ENCODE data around the gene PHEX. TPM values are rescaled to one million over a fixed set of nuclear protein-coding genes. Genes with fewer than 3 reads are reported as not detected.

PHEX gene
- total RNA-seq, 1 experiment from 2014 or later: 1.1 TPM

GRCh38 chrX:22060415-22061280, 28.5 kb downstream of the PHEX start:
- Histone ChIP-seq H3K4me3 (no peak overlapping the region), H3K36me3 (no peaks in the 10 kb centered on the region), H3K9me3 (replicated peaks) (no peaks in the 10 kb centered on the region), H3K4me1 (peaks cover 9% of the 10 kb centered on the region; the same call in 1 of the 2 replicates), H3K27me3 (no peaks in the 10 kb centered on the region), H3K27ac (no peak overlapping the region)
- no peak for DNase-seq

DNA sequence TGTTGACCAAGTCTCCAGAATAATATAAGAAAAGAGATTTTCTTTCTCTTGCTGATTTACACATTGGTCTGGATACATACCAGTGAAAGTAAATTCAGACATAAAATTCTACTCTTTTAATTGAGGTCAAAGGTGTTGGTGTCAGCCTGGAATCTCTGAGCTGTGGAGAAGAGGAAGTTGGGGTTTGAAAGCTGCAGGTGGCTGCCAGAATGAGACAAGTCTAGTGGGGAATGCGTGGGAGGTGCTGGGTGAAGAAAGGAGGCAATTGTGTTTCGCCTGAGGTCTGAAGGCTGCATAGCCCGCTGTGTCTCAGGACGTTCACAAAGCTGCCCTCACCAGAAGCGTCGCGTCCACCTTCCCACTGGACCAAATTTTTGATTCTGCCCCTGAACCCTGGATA, 31.2 kb downstream of the PHEX start:
- H3K27ac ChIP-seq: no peak overlapping the region
- no peaks in the 10 kb centered on the region for H3K9me3 ChIP-seq (replicated peaks)
- no peaks in the 10 kb centered on the region for H3K27me3 ChIP-seq
- peaks cover 9% of the 10 kb centered on the region; the same call in 1 of the 2 replicates for H3K4me1 ChIP-seq
- peak in 1 of 2 experiments; percentile 28 for DNase-seq
- no peak overlapping the region for H3K4me3 ChIP-seq
- H3K36me3 ChIP-seq: no peaks in the 10 kb centered on the region

DNA sequence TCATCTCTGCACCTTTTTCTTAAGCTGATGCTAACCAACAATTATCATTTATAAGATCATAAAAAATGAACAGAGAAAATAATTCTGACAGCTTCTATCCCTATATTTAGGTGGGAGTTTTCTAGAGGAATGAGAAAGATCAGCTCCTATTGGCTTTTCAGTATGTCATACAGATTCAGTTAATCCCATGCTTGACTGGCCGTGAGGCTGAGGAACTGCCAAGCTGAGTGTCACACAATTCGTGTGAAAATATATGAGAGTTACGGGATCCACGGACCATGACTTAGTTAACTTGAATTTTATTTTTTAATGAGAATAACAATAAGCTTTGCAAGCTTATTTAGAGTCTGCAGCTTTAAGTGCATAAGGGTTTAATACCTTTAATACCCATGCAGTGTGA, 37.5 kb downstream of the PHEX start:
- Histone ChIP-seq H3K27me3 (no peaks in the 10 kb centered on the region), H3K4me1 (no peaks in the 10 kb centered on the region)
- DNase-seq: no peak

DNA sequence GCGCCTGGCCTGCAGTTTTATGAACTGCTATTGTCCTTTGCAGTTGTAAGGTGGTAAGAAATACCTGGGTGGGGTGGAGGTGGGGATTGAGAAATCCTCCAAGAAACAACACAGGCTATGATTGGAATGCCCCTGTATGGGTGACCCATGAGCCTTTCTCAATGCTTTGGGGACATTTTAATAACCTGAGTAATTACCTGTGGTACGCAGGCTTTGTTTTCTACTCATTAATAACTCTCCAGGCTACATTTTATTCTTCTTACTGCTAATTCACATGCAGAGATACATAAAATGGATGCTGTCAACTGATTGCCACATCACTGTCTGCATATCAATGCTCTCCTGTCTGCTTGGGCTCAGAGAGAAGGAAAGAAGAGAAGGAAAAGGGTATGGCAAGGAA, 41.8 kb downstream of the PHEX start:
- no peaks in the 10 kb centered on the region for H3K36me3 ChIP-seq
- DNase-seq: no peak
- no peak overlapping the region for H3K4me3 ChIP-seq
- no peaks in the 10 kb centered on the region for H3K4me1 ChIP-seq
- H3K9me3 ChIP-seq (replicated peaks): no peaks in the 10 kb centered on the region
- no peak overlapping the region for H3K27ac ChIP-seq
- H3K27me3 ChIP-seq: no peaks in the 10 kb centered on the region

More for the DNA sequence above, 37.5 kb downstream of the PHEX start:
- Histone ChIP-seq H3K27ac (no peak overlapping the region), H3K36me3 (no peaks in the 10 kb centered on the region), H3K9me3 (replicated peaks) (no peaks in the 10 kb centered on the region), H3K4me3 (no peak overlapping the region)

- Histone ChIP-seq H3K27ac (no peak overlapping the region), H3K4me1 (peaks cover 10% of the 10 kb centered on the region), H3K9me3 (replicated peaks) (no peaks in the 10 kb centered on the region; the same call in none of the 2 replicates), H3K36me3 (no peaks in the 10 kb centered on the region), H3K27me3 (no peaks in the 10 kb centered on the region), H3K4me3 (no peak overlapping the region)
- DNase-seq: no peak
Observed at GRCh38 chrX:22078117-22078516, 46.0 kb downstream of the PHEX start.

GRCh38 chrX:22081475-22082092, 49.5 kb downstream of the PHEX start:
- Histone ChIP-seq H3K9me3 (replicated peaks) (no peaks in the 10 kb centered on the region; the same call in none of the 2 replicates), H3K36me3 (no peaks in the 10 kb centered on the region), H3K27ac (no peak overlapping the region), H3K27me3 (no peaks in the 10 kb centered on the region), H3K4me1 (peaks cover 10% of the 10 kb centered on the region), H3K4me3 (no peak overlapping the region)
- peak; percentile 46 to 66 for DNase-seq

GRCh38 chrX:22086003-22086402, 53.9 kb downstream of the PHEX start:
- H3K27ac ChIP-seq: no peak overlapping the region
- H3K4me3 ChIP-seq: no peak overlapping the region
- DNase-seq: no peak
- no peaks in the 10 kb centered on the region for H3K27me3 ChIP-seq
- H3K4me1 ChIP-seq: peaks cover 10% of the 10 kb centered on the region
- no peaks in the 10 kb centered on the region for H3K36me3 ChIP-seq
- no peaks in the 10 kb centered on the region; the same call in none of the 2 replicates for H3K9me3 ChIP-seq (replicated peaks)

DNA sequence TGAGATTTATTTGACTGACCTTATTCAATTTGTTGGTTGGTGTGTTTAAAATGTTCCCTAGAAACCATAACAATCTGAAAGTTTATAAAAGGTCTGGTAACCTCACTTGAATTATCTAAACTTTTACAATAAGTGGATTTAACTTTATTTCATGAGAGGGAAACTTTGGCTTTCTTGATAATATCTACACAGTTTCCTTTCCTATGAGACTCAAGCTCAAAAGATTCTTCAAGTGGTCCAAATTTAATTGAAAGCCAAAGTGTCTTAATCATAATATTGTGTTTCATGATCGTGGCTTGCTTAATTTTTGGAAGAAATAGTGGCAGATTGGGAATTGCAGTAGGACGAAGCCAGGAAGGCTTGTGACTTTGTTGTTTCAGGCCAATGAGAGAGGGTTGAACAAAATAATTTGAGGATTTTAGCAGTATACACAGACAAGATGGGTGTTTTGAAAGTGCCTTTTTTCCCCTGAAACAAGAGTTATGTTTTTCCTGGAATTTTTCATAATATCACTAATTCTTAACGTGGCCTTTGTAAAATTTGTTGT, 55.0 kb downstream of the PHEX start:
- Histone ChIP-seq H3K4me1 (peaks cover 9% of the 10 kb centered on the region), H3K27ac (no peak overlapping the region), H3K27me3 (no peaks in the 10 kb centered on the region), H3K36me3 (no peaks in the 10 kb centered on the region), H3K9me3 (replicated peaks) (no peaks in the 10 kb centered on the region; the same call in none of the 2 replicates), H3K4me3 (no peak overlapping the region)
- no peak for DNase-seq

DNA sequence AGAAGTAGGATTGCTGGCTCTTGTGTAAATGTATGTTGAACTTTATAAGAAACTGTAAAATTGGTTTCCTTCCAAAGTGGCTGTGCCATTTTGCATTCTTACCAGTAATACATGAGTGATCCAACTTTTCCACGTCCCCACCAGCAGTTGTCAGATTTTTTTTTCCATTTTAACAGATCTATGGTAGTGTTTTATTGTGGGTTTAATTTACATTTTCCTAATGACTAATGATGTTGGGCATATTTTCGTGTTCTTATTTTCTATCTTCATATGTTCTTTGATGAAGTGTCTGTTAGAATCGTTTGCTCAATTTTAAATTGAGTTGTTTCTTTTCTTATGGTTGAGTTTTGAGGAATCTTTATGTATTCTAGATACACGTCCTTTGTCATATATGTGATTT, 56.2 kb downstream of the PHEX start:
- DNase-seq: no peak
- H3K9me3 ChIP-seq (replicated peaks): no peaks in the 10 kb centered on the region; the same call in 1 of the 2 replicates
- no peaks in the 10 kb centered on the region for H3K27me3 ChIP-seq
- no peak overlapping the region for H3K27ac ChIP-seq
- no peaks in the 10 kb centered on the region for H3K36me3 ChIP-seq
- no peaks in the 10 kb centered on the region for H3K4me1 ChIP-seq
- no peak overlapping the region for H3K4me3 ChIP-seq

DNA sequence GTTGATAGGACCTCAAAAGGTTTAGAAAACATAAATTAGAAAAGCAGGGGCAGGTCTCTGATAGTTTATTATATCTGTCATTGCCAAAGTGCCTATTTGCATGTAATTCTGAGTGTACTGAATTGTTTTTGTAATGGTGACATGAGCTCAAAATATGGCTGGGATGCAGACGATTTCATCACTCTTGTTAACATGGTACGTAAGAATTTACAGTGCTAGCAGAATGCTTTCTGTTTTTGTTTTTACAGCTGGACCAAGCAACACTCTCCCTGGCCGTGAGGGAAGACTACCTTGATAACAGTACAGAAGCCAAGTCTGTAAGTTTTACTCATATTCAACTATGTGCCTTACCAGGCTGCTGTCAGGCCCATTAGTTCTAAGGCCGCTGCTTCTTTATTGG, 58.1 kb downstream of the PHEX start:
- no peak for DNase-seq

DNA sequence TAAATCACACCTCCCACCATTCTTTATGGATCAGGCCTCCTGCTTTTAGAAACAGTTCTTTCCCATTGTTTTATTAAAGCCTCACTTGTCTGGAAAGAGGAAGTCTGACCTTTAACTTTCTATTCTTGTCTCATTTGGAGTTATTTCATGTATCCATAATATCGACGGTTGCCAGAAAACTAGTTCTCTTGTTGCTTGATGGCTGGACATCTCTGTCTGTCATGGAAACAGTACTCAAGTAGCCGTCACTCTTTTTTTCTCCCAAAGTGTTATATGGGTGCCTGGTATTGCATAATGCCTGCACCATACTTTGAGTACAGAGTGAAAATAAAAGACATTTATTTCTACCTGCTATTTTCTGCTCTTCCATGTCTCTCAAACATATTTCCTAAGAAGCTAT, 61.4 kb downstream of the PHEX start:
- Histone ChIP-seq H3K4me1 (peaks cover 6% of the 10 kb centered on the region; the same call in 1 of the 2 replicates), H3K27ac (no peak overlapping the region), H3K36me3 (no peaks in the 10 kb centered on the region), H3K27me3 (no peaks in the 10 kb centered on the region), H3K4me3 (no peak overlapping the region), H3K9me3 (replicated peaks) (no peaks in the 10 kb centered on the region)
- DNase-seq: no peak

More for the DNA sequence above, 58.1 kb downstream of the PHEX start:
- Histone ChIP-seq H3K27ac (no peak overlapping the region), H3K4me1 (no peaks in the 10 kb centered on the region), H3K9me3 (replicated peaks) (no peaks in the 10 kb centered on the region), H3K36me3 (no peaks in the 10 kb centered on the region), H3K27me3 (no peaks in the 10 kb centered on the region), H3K4me3 (no peak overlapping the region)

- no peak for DNase-seq
- no peaks in the 10 kb centered on the region for H3K36me3 ChIP-seq
- no peak overlapping the region for H3K27ac ChIP-seq
- peaks cover 6% of the 10 kb centered on the region; the same call in 1 of the 2 replicates for H3K4me1 ChIP-seq
- H3K9me3 ChIP-seq (replicated peaks): no peaks in the 10 kb centered on the region
- H3K4me3 ChIP-seq: no peak overlapping the region
- no peaks in the 10 kb centered on the region for H3K27me3 ChIP-seq
Observed at GRCh38 chrX:22095286-22095685, 63.2 kb downstream of the PHEX start.

- Histone ChIP-seq H3K36me3 (no peaks in the 10 kb centered on the region), H3K27ac (no peak overlapping the region), H3K4me3 (no peak overlapping the region), H3K27me3 (no peaks in the 10 kb centered on the region), H3K9me3 (replicated peaks) (no peaks in the 10 kb centered on the region), H3K4me1 (peaks cover 6% of the 10 kb centered on the region; the same call in 1 of the 2 replicates)
- DNase-seq: no peak
Observed at GRCh38 chrX:22095856-22096255, 63.7 kb downstream of the PHEX start.

DNA sequence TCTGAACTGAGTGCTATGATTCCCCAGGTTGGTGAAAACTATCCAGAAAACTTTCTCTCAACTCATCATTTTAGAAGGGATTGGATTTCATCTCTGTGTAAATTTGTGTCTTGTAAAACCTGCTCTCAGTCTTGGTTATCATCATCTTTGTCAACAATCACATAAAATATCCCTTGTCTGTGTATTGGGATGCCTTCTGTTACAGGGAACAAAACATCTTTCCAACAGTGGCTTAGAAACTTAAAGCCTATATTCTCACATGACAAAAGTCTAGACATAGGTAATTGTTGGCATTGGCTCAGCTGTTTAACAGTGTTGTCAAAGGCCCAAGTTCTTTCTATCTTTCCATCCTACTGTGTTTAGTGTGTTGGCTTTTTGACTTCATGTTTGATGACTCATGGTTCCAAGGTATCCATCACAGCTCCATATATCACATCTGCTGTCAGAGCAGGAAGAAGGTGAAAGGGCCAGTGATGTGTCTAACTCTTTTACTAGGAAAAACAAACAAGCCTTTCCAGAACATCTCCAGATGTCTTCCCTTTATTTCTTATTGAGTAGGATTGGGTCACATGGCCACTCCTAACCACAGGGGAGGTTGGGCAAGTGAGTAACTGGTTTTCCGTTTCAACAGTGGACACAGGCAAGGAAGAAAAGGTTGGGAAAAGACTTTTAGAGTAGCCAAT, 65.0 kb downstream of the PHEX start:
- peaks cover 6% of the 10 kb centered on the region; the same call in 1 of the 2 replicates for H3K4me1 ChIP-seq
- no peaks in the 10 kb centered on the region for H3K27me3 ChIP-seq
- no peak for DNase-seq
- H3K27ac ChIP-seq: no peak overlapping the region
- H3K4me3 ChIP-seq: no peak overlapping the region
- no peaks in the 10 kb centered on the region for H3K9me3 ChIP-seq (replicated peaks)
- H3K36me3 ChIP-seq: no peaks in the 10 kb centered on the region
